HuH-7 (cell line): ENCODE results near the gene HPF1.
"Not testable (repeated sequence)": the region's sequence is repeated elsewhere in the genome, so short reads cannot be mapped to it uniquely, and the experiment has no call there.

Experiments
- DNase-seq: peaks from one replicate; pipeline ENCODE4 v3.0.0; 2011; ENCODE audit warnings: low spot score

The HPF1 gene

DNA sequence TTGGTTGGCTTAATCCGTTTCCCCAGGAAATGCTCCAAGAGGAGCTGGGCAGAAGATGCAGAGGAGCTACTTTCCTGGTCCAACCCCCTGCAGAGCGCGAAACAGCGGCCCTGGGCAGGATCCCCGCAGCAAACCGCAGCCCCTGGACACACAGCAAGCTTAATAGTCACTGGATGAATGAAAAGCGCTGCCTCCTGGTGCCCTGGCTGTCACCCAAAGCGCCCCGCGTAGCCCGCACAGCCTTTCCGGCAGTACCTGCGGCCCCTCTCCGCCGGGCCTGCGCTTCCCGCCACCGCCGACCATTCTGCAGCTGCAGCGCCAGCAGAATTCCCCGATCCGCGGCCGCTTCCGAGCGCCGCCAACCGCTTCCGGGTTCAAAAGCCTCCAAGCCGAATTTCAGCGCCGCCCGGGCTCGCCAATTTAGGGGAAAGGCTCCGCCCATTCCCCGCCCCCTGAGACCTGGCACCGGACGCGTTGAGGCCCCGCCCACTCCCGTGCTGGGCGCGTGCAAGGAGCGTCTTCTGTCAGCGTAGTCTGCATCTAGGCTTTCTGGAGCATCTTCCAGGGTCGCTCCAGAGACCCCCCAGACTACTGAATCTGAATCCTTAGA, at the start of gene HPF1:
Gene HPF1 (minus strand): TSS at position 370 of the 610 bp plus-strand sequence. CDS start 67 bp downstream, at position 303.
- DNase-seq: peak; percentile 92

DNA sequence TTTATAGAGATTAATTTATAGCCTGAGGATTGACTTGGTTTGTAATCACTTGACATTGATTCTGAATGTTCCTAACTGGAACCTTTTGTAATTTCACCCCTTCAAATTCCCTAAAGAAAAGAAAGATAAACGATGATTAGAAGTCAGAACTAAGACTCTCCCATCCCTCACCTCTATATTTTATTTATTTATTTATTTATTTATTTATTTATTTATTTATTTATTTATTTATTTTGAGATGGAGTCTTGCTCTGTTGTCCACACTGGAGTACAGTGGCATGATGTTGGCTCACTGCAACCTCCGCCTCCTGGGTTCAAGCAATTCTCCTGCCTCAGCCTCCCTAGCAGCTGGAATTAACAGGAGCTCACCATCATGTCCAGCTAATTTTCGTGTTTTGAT, 49.0 kb upstream of the HPF1 start:
- not testable (repeated sequence) for DNase-seq

DNA sequence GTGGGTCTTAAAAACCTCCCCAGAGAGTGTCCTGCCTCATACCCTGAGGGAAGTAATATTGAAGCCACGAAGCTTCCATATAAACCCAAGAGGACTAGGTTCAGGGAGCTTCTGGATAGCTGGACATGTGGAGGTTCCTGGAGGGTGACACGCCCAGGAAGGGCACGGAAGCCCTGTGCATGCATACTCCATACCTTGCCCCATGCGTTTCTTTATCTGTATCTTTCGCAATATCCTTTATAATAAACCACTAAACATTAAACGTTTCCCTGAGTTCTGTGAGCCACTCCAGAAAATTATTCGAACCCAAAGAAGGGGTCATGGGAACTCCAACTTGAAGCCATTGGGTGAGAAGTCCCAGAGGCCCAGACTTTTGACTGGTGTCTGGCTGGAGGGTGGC, 45.7 kb upstream of the HPF1 start:
- no peak for DNase-seq

DNA sequence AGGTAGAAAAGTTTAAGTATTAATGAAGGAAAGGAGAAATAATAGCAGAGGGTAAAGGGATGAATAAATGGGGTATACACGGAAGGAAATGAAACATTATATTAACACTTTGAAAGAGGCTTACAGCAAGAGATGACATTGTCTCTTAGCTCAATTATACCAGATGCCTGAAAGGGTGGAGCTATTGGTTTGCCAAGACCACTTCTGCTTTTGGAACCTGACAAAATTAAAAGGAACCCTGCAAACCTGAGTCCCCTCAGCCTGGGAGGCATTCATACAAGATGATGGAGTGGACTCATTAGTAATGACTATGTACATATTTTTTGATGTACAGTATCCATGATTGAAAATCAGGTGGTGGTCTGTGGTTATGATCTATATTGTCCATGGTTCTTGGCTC, 45.1 kb upstream of the HPF1 start:
- no peak for DNase-seq

DNA sequence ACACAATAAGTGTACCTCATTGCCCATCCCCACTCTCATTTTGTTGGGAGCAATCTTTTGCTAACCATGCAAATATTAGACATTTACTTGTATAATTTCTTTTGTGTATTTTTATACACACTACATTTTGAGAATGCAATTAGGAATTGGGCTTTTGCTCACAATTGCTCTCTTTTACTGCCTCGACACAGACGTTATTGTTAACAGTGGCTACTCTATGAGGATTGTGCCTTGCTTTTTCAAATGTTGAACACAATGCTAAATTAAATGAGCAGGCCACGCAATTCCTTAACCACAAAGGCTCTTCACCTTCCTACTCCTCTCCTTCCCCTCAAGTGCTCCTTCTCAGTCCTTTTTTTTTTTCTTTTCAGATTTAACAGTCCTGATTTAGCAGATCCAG, 42.8 kb upstream of the HPF1 start:
- DNase-seq: no peak

DNA sequence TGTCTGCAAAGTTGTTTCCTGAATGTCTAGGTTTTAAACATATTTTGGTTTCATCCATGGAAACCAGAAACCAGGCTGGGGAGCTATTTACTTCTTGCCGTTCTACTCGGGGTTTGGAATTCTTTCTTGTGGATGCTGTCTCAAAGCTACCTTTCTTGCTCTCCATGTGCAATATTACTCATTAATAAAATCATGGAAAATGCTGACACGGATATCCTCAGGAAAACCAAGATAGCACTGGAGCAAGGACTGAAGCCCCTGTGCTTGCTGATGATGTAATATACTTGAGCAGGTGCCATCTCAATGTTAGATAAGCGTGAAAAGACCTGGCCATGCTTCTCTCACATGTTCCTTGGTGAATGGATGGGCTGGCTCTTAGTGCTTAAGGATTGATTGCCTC, 41.5 kb upstream of the HPF1 start:
- no peak for DNase-seq

DNA sequence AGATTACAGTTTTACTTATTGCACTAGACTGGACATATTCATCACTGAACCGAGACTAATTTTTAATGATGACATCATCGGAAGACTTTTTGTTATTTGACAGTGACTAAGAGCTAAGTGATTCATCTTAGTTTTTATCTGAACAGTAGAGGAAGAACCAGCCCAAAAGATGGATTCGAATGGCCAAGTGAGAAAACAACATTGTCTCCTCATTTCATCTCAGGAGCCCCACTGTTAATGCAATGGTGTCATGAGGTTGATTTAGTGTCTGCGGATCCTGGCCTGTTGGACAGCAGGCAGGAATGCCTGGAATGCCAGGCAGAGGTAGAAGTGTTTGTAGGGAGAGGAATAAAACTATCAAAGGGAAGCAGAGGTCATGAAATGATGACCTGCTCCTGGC, 37.8 kb upstream of the HPF1 start:
- no peak for DNase-seq

DNA sequence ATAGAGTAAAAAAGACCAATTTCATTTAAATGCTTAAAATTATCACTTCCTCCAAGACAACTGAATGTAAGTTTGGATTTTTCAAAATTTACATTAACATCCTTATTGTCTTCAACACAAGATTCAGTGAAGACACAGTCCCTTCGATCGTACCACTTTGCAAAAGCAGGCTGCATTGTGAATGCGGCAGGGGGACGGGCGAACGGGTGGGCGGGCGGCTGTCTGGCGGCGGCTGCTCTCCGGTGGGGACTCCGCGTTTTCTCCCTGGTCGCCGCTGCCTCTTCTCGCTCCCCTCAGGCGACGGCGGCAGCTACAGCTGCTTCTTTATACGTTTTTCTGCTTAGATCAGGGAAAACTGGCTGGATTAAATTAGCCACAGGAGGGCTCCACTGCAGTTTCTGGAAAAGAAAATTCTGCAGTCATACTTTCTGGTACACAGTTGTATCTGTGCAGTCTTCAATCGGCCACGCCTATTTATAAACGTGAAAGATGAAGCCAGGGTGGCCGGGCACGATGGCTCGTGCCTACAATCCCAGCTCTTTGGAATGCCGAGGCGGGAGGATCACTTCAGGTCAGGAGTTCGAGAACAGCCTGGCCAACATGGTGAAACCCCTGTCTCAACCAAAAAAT, 33.9 kb upstream of the HPF1 start:
- DNase-seq: peak; percentile 62

DNA sequence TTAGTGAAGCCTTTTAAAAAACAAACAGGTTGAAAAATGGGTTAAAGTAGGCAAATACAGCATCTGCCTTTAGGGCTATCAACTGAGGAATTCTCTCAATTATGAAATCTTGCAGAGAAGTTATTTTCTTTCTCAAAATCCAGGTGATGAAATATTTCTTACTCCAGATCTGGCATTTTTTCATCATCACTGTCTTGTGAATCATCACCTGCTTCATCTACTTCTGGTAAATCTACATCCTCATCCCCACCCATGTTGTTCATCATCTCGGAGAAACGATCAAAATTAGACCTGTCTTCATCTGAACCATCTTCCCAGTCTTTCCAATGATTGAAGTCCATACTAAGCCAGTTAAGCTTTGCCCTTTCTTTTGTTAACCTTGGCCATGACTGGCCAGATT, 33.3 kb upstream of the HPF1 start:
- DNase-seq: no peak

DNA sequence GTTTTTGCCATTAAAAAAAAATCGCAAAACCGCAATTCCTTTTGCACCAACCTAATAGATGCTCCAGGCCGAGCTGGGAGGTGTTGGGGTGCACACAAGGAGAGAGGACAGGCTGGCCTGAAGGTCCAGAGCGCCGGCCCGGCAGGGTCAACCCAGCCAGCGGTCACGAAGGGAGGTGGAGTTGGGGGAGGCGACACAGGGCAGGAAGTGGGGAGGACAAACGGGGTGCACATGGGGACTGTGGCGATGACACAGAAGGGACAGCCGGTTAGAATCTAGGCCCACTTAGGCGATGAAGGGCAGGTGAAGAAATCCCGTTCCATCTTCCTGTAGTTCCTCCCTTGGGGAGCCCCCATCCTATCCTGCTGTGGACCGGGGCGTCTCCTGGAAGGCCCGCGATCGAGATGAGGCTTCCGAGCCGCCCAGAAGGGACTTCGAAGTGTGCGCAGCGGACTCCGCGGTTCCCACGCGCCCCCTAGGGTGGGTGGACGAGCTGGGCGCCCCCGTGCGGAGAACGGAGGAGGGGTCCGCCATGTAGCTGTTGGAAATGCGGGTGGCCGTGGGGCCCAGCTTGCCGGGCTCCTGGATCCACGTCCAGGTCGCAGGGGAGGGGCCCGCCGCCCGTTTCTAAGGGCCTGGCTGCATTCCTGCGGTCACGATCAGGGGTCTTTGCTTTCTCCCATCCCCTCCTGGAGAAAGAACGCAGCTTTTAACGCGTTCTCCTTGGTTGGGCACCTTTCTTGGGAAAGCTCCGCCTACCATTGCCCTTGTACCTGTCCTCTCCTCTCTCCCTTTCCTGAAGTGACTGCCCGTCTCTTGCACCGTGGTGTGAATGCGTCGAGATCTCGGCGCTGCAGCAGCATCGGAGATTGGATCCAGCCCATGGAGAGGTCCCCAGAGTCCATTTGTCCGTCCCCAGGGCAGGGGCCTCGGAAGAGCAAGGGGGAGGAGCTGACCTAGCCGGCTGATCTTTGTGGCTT, 17.0 kb upstream of the HPF1 start:
- DNase-seq: peak; percentile 59

DNA sequence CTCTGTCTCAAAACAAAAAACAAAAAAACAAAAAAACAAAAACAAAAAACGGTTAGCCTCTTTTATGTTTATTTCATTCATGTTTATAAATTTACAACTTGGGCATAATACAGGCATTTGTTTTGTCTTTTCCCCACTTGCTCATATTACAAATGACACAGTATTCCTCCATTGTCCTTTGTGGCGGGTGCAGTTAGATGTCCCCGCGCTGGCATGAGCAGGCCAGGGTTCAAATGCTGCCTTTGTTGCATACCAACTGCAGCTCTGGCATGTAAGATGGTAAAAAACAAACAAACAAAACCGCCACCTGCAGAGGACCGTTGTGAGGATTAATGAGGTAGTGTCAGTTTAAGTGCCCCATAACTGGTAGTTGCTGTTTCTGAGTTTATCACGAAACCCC, 16.1 kb upstream of the HPF1 start:
- DNase-seq: no peak

DNA sequence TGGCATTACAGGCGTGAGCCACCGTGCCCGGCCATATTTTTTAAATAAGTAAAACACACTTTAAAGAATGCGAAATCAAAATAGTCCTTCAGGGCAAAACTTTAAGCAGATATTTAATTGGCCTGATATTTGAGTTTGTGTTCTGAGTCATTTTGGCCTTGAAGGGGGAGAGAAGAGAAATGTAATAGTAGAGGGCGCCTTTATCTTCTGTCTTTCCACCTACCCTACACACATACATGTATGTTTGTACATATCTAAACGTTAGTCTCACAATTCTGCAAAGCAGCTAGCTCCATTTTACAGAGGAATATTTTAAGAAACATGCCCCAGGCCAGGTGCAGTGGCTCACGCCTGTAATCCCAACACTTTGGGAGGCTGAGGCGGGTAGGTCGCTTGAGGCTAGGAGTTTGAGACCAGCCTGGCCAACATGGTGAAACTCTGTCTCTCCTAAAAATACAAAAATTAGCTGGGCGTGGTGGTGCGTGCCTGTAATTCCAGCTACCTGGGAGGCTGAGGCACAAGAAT, 13.9 kb upstream of the HPF1 start:
- DNase-seq: not testable (repeated sequence)

DNA sequence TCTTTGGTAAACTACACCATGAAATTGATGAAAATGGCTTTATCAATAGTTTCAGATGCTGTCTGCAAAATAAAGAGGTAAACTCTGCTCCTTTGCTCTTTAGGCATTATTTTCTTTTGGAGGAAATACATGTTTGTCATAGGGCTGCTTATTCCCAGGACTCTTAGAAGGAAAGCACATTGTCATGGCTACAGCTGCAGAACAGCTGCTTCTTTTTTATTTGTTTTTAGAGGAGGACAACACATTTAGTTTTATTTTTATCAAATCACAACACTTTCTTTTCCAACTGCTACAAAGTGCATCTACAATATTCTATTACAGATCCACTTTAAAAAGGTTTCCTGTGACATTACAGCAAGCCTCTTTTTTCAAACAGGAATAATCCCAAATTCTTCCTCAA, 12.7 kb upstream of the HPF1 start:
- DNase-seq: no peak

DNA sequence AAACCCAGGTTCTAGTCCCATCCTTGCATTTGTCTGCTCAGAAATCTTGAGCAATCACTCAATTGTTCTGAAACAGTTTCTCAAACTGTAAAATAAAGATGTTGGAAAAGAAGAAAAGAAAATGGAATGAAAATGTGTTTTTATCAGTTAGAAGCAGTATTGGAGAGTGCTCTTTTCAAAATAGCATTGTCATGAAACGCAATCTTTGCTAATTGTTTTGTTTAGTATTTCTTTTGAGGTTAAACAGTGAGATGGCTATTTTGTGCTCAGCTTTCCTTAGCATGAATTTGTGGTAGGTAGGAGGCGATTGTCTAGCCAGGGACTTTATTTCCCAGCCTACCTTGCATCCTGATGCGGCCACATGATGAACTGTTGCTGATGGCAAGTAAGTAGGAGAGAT, 10.6 kb upstream of the HPF1 start:
- DNase-seq: no peak

DNA sequence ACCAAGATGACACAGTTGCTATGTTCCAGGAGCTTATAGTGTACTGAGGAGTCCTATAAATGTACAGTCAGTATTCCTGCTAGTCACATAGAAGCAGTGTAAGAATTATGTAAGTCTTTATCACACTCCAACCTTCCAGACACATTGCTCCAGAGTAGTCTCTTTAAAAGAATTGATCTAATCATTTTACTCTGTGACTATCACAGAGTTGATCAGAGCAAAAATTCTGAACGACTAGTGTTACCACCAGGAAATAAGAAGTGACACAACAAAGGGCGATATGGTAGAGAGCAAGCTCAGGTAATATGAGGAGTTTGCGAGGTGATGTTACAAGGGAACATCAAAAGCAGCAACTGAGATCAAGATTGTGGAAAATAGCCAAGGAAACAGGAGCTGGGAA, 9.0 kb upstream of the HPF1 start:
- no peak for DNase-seq

DNA sequence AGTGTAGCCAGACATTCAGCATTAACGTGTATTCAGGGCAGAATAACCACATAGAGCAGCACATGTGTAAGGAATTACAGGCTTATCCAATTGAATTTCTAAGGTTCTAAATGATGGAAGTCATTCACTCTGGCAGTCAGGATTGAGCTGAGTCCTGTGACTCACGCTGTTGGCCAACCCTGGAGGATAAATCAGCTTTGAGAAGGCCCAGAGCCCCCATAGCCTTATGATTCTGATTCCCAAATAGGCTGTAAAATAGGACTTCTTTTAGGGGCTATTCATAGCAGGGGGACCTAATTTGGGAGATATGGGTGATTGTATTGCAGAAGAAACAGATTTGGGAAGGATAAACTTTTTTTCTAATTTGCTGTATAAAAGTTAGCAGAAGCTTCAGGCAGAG, 8.1 kb upstream of the HPF1 start:
- no peak for DNase-seq

DNA sequence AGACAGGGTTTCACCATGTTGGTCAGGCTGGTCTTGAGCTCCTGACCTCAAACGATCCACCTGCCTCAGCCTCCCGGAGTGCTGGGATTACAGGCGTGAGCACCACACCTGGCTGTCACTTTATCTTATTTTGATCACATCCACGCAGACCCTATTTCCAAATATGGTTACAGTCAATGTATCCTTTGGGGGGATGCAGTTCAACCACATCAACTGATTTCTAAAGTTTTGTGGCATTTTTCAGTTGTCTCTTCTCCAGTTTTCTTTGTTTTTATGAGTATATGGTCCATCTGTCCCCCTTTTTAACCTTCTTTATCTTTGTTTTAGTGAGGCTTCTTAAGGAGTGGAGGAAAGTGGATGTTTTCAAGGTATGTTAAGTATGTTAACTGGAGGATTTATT, 4.1 kb upstream of the HPF1 start:
- no peak for DNase-seq

DNA sequence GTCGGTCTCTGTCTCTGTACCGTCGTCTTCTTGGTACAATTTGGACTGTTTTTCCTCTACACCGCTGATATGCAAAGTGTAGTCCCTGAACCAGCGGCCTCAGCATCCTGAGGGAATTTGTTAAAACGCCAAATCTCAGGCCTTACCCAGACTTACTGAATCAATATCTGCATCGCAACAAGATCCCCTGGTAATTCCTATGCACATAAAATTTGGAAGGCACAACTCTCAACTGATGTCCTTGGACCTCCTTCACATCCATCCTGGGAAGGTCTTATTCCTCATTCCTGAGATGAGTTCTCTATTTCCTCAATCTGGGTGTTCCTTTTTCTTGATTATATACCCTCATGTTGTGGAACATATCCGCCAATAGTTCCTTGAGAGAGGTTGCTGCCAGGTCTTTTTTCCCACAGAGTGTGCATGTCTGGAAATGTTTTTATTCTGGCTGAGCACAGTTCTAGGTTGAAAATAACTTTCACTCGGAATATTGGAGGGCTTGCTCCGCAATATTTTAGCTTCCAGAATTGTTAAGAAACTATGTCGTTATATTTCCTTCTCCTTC, 738 bp upstream of the HPF1 start:
- DNase-seq: no peak

DNA sequence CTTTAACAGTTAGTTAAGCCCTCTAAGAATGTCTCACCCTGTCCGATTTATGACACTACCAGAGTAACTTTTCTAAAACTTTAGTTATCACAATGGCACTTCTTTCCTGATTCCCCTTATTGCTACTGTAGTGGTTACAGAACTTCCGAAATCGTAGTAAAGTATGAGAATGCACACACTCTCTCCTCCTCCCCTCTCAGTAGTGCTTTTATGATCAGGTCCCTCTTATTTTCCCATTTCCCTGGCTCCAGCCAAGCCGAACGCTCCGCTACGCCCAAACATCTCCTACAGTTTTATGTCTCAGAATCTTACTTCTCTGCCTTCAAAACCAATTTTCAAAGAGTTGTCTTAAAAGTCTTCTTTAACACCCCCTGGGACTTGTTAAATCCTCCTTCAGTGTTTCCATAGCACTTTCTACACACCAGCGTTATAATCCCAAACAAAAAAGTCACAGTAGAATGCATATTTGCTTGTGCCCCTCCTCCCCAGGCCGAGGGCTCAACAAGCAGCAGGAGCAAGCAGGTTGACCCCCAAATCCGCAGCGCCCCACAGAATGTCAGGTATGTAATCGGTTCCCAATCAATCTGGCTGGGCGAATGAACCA, 671 bp downstream of the HPF1 start:
- DNase-seq: no peak

DNA sequence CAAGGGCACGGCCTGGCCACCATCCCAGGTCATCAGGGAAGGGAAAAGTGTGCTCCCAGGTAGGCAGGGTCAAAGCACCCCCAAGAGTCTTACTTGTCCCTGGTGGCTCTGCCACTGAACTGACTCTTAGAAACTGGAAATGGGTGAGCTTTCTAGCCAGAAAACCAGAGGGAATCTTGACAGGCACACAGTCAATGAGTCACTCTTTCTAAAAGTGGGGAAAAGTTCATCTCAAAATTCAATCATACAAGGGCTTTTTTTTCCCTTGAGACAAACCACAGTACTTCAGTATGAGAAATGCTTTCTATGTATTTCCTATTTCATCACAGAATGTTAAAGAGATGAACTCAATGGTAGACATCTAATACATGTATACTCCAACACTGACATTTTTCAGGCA, 12.5 kb downstream of the HPF1 start:
- no peak for DNase-seq

DNA sequence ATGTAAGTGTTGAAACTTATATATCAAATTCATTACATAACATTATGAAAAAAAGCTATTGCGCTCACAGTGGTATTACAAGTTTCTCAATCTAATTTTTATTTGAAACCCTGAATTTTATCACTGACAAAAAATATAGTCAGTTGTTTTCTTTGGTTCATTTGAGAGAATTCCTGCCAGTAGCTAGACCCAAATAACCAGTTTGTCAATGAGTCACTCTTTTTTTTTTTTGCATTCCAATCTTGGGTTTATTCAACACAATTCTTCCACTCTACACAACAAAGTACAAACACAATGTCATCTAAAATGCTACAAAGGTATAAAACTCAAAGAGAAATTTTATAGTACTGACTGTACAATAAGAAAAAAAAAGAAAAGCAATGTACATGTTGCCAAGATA, 13.1 kb downstream of the HPF1 start:
- DNase-seq: no peak

DNA sequence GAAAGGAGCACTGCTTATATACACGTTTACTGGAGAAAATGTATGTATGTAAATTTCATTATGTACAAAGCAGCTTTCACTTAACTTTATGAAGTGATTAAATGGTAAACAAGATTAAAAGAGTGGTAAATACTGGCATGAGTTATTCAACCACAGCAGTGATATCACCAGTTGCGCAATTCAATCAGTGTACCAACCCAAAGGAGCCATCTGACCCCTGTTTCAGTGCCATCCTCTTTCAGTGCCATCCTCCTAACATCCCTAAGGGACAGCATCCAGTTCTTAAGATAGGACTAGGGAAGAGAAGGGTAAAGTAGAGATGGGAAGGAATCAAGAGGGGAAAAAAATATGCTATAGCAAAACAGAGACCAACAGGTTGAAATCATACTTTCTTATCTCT, 16.2 kb downstream of the HPF1 start:
- DNase-seq: no peak
